Left kidney (tissue), 2 donors: Measurements from ENCODE around the gene CUL3. TPM values are rescaled to one million over a fixed set of nuclear protein-coding genes. Genes with fewer than 3 reads are reported as not detected.
A peak's percentile ranks its signal among the peaks of the same experiment; 100 is the strongest.
"Not testable (repeated sequence)": the region's sequence is repeated elsewhere in the genome, so short reads cannot be mapped to it uniquely, and the experiment has no call there.

ENCODE experiments used
- DNase-seq: peaks from one replicate; pipeline ENCODE4 v3.0.0-alpha.2; 2013
- polyA plus RNA-seq: library from polyadenylated mRNA; unstranded; fragments of 120-200 nt; gene quantifications from one replicate; pipeline ENCODE4 v1.2.1, GENCODE V29; 2013; ENCODE audit not compliant: insufficient read length

Gene CUL3
- polyA plus RNA-seq, 1 donor = 136 TPM

GRCh38 chr2:224545884-224546644 is 39.1 kb downstream of the CUL3 start:
- no peak for DNase-seq

- no peak for DNase-seq
Measured at GRCh38 chr2:224543939-224544338, 41.2 kb downstream of the CUL3 start.

GRCh38 chr2:224538561-224539138 is 46.5 kb downstream of the CUL3 start:
- DNase-seq = no peak

- DNase-seq = no peak
Measured at GRCh38 chr2:224532931-224533330, 52.2 kb downstream of the CUL3 start.

- no peak for DNase-seq
Measured at GRCh38 chr2:224532441-224532840, 52.7 kb downstream of the CUL3 start.

GRCh38 chr2:224528171-224528570 is 57.0 kb downstream of the CUL3 start:
- DNase-seq = no peak

GRCh38 chr2:224525774-224526173 is 59.4 kb downstream of the CUL3 start:
- no peak for DNase-seq

- DNase-seq = no peak
Measured at GRCh38 chr2:224524657-224525056, 60.5 kb downstream of the CUL3 start.

GRCh38 chr2:224523626-224524577 is 61.3 kb downstream of the CUL3 start:
- DNase-seq = no peak

- DNase-seq = not testable (repeated sequence)
Measured at GRCh38 chr2:224522483-224522882, 62.7 kb downstream of the CUL3 start.

- DNase-seq = no peak
Measured at GRCh38 chr2:224520064-224520463, 65.1 kb downstream of the CUL3 start.

GRCh38 chr2:224518806-224519580 is 66.2 kb downstream of the CUL3 start:
- DNase-seq = no peak

GRCh38 chr2:224517963-224518362 is 67.2 kb downstream of the CUL3 start:
- no peak for DNase-seq

GRCh38 chr2:224516393-224516792 is 68.8 kb downstream of the CUL3 start:
- DNase-seq = not testable (repeated sequence)

GRCh38 chr2:224513991-224514390 is 71.2 kb downstream of the CUL3 start:
- DNase-seq = no peak

GRCh38 chr2:224507789-224508188 is 77.4 kb downstream of the CUL3 start:
- no peak for DNase-seq

- DNase-seq = no peak
Measured at GRCh38 chr2:224506494-224506893, 78.7 kb downstream of the CUL3 start.

- no peak for DNase-seq
Measured at GRCh38 chr2:224498991-224499390, 86.2 kb downstream of the CUL3 start.

GRCh38 chr2:224492531-224492930 is 92.6 kb downstream of the CUL3 start:
- DNase-seq = no peak

- DNase-seq = not testable (repeated sequence)
Measured at GRCh38 chr2:224487940-224488339, 97.2 kb downstream of the CUL3 start.

- peak; percentile 31 for DNase-seq
Measured at GRCh38 chr2:224485081-224486014, 99.8 kb downstream of the CUL3 start.
